ENCODE results near the gene SLMAP. TPM values are rescaled to one million over a fixed set of nuclear protein-coding genes. Genes with fewer than 3 reads are reported as not detected.
A peak's percentile ranks its signal among the peaks of the same experiment; 100 is the strongest.

The SLMAP gene
- total and polyA plus RNA-seq, 2 of the 13 experiments (the other 11 are each of a cell fraction or from before 2014, with no cell fraction given), result 24.0 to 48.3 TPM

DNA sequence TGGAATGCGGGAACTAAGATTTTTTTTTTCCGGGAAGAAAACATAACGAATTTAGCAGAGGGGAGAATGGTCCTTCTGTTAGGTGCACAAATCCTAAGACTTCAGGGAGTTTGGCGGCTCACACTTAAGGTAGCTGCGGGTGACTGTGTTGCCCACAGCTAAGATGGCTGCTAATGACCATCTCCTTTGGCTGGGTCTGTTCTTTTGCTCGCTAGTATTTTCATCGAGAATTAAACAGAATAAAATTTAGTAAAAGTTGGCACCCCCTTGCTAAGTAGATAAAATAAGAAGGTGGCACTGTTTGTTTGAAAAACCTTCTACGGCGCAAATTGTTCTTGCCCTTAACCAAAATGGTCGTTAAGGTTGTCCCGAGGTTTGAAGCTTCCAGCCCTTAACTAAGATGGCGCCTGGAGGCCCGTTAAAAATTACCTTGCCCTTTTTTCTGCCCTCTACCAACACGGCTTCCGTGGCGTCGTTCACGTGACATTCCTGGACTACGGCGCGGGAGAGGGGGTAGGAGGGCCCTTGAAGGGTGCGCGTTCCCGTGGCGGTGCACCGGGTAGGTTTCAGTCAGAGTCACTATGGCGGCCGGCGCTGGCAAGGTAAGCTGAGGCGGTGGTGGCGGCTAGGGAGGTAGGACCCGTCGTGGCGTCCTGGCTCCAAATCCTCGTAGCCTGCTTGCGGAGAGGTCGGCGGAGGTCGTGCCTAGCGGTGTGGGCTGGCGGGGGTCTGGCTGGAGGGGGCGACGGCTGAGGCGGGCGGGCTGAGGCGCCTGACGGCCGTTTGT is at the start of gene SLMAP (continued):
- no peak; the same call in 1 of the 2 replicates for TF ChIP-seq ZNF558 (CRISPR knock-in tag; IDR thresholded peaks at IDR 0.05; ENCODE audit: borderline replicate concordance)
- TF ChIP-seq STAT6 (CRISPR knock-in tag; IDR thresholded peaks at IDR 0.05; ENCODE audit: borderline replicate concordance), result no peak
- TF ChIP-seq, protein P1, sequence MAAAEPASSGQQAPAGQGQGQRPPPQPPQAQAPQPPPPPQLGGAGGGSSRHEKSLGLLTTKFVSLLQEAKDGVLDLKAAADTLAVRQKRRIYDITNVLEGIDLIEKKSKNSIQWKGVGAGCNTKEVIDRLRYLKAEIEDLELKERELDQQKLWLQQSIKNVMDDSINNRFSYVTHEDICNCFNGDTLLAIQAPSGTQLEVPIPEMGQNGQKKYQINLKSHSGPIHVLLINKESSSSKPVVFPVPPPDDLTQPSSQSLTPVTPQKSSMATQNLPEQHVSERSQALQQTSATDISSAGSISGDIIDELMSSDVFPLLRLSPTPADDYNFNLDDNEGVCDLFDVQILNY (CRISPR knock-in tag; conservative IDR thresholded peaks at IDR 0.05), result peak; percentile 84
- no peak for TF ChIP-seq ZNF260 (CRISPR knock-in tag; IDR thresholded peaks at IDR 0.05; ENCODE audit: borderline replicate concordance, low read depth)
- TF ChIP-seq ZNF800 (CRISPR knock-in tag; IDR thresholded peaks at IDR 0.05), result no peak
- peak; percentile 79; the same call in 1 of the 2 replicates for TF ChIP-seq POGK (CRISPR knock-in tag; conservative IDR thresholded peaks at IDR 0.05)
- TF ChIP-seq, protein P2, sequence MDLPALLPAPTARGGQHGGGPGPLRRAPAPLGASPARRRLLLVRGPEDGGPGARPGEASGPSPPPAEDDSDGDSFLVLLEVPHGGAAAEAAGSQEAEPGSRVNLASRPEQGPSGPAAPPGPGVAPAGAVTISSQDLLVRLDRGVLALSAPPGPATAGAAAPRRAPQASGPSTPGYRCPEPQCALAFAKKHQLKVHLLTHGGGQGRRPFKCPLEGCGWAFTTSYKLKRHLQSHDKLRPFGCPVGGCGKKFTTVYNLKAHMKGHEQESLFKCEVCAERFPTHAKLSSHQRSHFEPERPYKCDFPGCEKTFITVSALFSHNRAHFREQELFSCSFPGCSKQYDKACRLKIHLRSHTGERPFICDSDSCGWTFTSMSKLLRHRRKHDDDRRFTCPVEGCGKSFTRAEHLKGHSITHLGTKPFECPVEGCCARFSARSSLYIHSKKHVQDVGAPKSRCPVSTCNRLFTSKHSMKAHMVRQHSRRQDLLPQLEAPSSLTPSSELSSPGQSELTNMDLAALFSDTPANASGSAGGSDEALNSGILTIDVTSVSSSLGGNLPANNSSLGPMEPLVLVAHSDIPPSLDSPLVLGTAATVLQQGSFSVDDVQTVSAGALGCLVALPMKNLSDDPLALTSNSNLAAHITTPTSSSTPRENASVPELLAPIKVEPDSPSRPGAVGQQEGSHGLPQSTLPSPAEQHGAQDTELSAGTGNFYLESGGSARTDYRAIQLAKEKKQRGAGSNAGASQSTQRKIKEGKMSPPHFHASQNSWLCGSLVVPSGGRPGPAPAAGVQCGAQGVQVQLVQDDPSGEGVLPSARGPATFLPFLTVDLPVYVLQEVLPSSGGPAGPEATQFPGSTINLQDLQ (CRISPR knock-in tag; IDR thresholded peaks at IDR 0.05), result 0 out of 2 replicates have a peak, but pooled peaks have one; percentile 2
- TF ChIP-seq, protein P3, sequence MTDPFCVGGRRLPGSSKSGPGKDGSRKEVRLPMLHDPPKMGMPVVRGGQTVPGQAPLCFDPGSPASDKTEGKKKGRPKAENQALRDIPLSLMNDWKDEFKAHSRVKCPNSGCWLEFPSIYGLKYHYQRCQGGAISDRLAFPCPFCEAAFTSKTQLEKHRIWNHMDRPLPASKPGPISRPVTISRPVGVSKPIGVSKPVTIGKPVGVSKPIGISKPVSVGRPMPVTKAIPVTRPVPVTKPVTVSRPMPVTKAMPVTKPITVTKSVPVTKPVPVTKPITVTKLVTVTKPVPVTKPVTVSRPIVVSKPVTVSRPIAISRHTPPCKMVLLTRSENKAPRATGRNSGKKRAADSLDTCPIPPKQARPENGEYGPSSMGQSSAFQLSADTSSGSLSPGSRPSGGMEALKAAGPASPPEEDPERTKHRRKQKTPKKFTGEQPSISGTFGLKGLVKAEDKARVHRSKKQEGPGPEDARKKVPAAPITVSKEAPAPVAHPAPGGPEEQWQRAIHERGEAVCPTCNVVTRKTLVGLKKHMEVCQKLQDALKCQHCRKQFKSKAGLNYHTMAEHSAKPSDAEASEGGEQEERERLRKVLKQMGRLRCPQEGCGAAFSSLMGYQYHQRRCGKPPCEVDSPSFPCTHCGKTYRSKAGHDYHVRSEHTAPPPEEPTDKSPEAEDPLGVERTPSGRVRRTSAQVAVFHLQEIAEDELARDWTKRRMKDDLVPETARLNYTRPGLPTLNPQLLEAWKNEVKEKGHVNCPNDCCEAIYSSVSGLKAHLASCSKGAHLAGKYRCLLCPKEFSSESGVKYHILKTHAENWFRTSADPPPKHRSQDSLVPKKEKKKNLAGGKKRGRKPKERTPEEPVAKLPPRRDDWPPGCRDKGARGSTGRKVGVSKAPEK (CRISPR knock-in tag; IDR thresholded peaks at IDR 0.05; ENCODE audit: borderline replicate concordance), result no peak
- TF ChIP-seq REL (CRISPR knock-in tag; conservative IDR thresholded peaks at IDR 0.05), result peak; percentile 78
- no peak for TF ChIP-seq DBP (CRISPR knock-in tag; IDR thresholded peaks at IDR 0.05; ENCODE audit: not compliant biosample characterization)
- TF ChIP-seq NR2F6 (IDR thresholded peaks at IDR 0.05), result peak; percentile 33; the same call in 1 of the 2 replicates
- peak; percentile 81 for TF ChIP-seq NR2F6 (CRISPR knock-in tag; IDR thresholded peaks at IDR 0.05)
- TF ChIP-seq ZNF547 (CRISPR knock-in tag; IDR thresholded peaks at IDR 0.05), result peak; percentile 71
